SK-N-SH (cell line): ENCODE data around the gene HACD4. TPM values are rescaled to one million over a fixed set of nuclear protein-coding genes. Genes with fewer than 3 reads are reported as not detected.

Experiments used
- CTCF ChIA-PET: fragments of 300-600, 350-600 bp; formaldehyde crosslinking; extraction: SDS; loops from one replicate; lab custom pipeline; 2021; lab: Yijun Ruan, JAX
- POLR2A ChIA-PET: fragments of 350-600 bp; sonication (Branson Sonifier 250); formaldehyde crosslinking; extraction: SDS; loops from one replicate; lab custom pipeline; 2020; ENCODE audit warnings: antibody characterized with exemption, inconsistent platforms; lab: Yijun Ruan, JAX
- DNase-seq: peaks from one replicate; pipeline ENCODE4 v3.0.0; 2012
- H2AFZ ChIP-seq: fragments of 200-600 bp; sonication (generic); 2 replicates; pipeline ENCODE4 v1.8.1; 2016; ENCODE audit warnings: antibody characterized with exemption, mild to moderate bottlenecking, low read depth
- H3F3A ChIP-seq: fragments of 200-600 bp; sonication (generic); replicated peaks from 2 replicates; pipeline ENCODE3; 2016; ENCODE audit warnings: antibody characterized with exemption, mild to moderate bottlenecking; ENCODE audit not compliant: insufficient read depth
- H3K27ac ChIP-seq, 2 experiments: fragments of 200-500 bp in 1 of 2; fragments of 200-600 bp in 1 of 2; sonication (Bioruptor generic) in 1 of 2; sonication (generic), shearing (Covaris generic) in 1 of 2; 2 replicates each; pipeline versions ENCODE4 v1.5.1 to v1.6.1; 2014 to 2016; ENCODE audit warnings: low read depth in 2 of 2, inconsistent platforms in 1 of 2, low read length in 1 of 2, mild to moderate bottlenecking in 1 of 2, mixed read lengths in 1 of 2
- H3K27me3 ChIP-seq: fragments of 200-600 bp; sonication (generic), shearing (Covaris generic); 2 replicates; pipeline ENCODE4 v1.6.1; 2016; ENCODE audit warnings: mixed run types; ENCODE audit not compliant: insufficient read depth
- H3K36me3 ChIP-seq, 2 experiments: fragments of 200-500 bp in 1 of 2; fragments of 200-600 bp in 1 of 2; sonication (Bioruptor generic) in 1 of 2; sonication (generic) in 1 of 2; replicated peaks in 1 of 2; 2 replicates each; pipeline versions ENCODE3 to v1.5.1; 2014 to 2016; ENCODE audit warnings: low read length in 1 of 2, mild to moderate bottlenecking in 1 of 2; ENCODE audit not compliant: insufficient read depth in 2 of 2, control insufficient read depth in 1 of 2
- H3K4me1 ChIP-seq, 2 experiments: fragments of 200-500 bp in 1 of 2; fragments of 200-600 bp in 1 of 2; sonication (Bioruptor generic) in 1 of 2; sonication (generic), shearing (Covaris generic) in 1 of 2; 2 replicates each; pipeline versions ENCODE4 v1.5.1 to v1.6.1; 2014 to 2016; ENCODE audit warnings: low read depth in 1 of 2, low read length in 1 of 2, mixed run types in 1 of 2; ENCODE audit not compliant: insufficient read depth in 2 of 2, control insufficient read depth in 1 of 2
- H3K4me2 ChIP-seq: fragments of 200-600 bp; sonication (generic), shearing (Covaris generic); 2 replicates; pipeline ENCODE4 v1.6.1; 2017; ENCODE audit warnings: mixed run types
- H3K4me3 ChIP-seq, 2 experiments: fragments of 200-500 bp in 1 of 2; fragments of 200-600 bp in 1 of 2; sonication (Bioruptor generic) in 1 of 2; sonication (generic), shearing (Covaris generic) in 1 of 2; 2 replicates each; pipeline versions ENCODE4 v1.5.1 to v1.8.1; 2014 to 2016; ENCODE audit warnings: low read depth in 2 of 2, inconsistent platforms in 1 of 2, low read length in 1 of 2, mild to moderate bottlenecking in 1 of 2, mixed read lengths in 1 of 2, moderate library complexity in 1 of 2
- H3K79me2 ChIP-seq: fragments of 200-600 bp; sonication (generic); 2 replicates; pipeline ENCODE4 v1.8.1; 2017; ENCODE audit warnings: mild to moderate bottlenecking; ENCODE audit not compliant: insufficient read depth
- H3K9ac ChIP-seq: fragments of 200-600 bp; sonication (generic); 2 replicates; pipeline ENCODE4 v1.6.1; 2017; ENCODE audit warnings: mixed run types
- H3K9me2 ChIP-seq: fragments of 200-600 bp; sonication (generic); 2 replicates; pipeline ENCODE4 v1.6.1; 2017; ENCODE audit warnings: mixed run types
- H3K9me3 ChIP-seq: fragments of 200-600 bp; sonication (generic); 2 replicates; pipeline ENCODE4 v1.6.1; 2017; ENCODE audit warnings: mixed run types, mild to moderate bottlenecking, moderate library complexity
- H4K20me1 ChIP-seq: fragments of 200-600 bp; sonication (generic); 2 replicates; pipeline ENCODE4 v1.6.1; 2017; ENCODE audit warnings: mild to moderate bottlenecking, mixed run types; ENCODE audit not compliant: insufficient read depth
- CHD2 ChIP-seq: fragments of 150-350 bp; IDR thresholded peaks from 2 replicates; pipeline ENCODE4 v1.6.1; 2018; ENCODE audit warnings: low read length; ENCODE audit not compliant: partially characterized antibody
- ELF1 ChIP-seq: IDR thresholded peaks from 2 replicates; pipeline ENCODE4 v1.4.0; 2012
- FOXJ3 ChIP-seq: sonication (generic); formaldehyde crosslinking; IDR thresholded peaks from 2 replicates; pipeline ENCODE4 v1.5.1; 2020; ENCODE audit warnings: mild to moderate bottlenecking, missing genetic modification reagents
- FOXM1 ChIP-seq: IDR thresholded peaks from 2 replicates; pipeline ENCODE4 v1.4.0; 2012; ENCODE audit warnings: low read depth, mild to moderate bottlenecking
- IRF3 ChIP-seq: fragments of 150-350 bp; IDR thresholded peaks from 2 replicates; pipeline ENCODE4 v1.6.1; 2016; ENCODE audit warnings: mild to moderate bottlenecking, low read depth, low read length
- JUND ChIP-seq: IDR thresholded peaks from 2 replicates; pipeline ENCODE4 v1.4.0; 2012
- MEF2A ChIP-seq: IDR thresholded peaks from 2 replicates; pipeline ENCODE4 v1.4.0; 2012; ENCODE audit warnings: low read depth, borderline replicate concordance
- POLR2AphosphoS5 ChIP-seq: IDR thresholded peaks from 2 replicates; pipeline ENCODE4 v1.6.1; 2012; ENCODE audit warnings: low read depth, low read length
- RAD21 ChIP-seq: IDR thresholded peaks from 2 replicates; pipeline ENCODE4 v1.6.1; 2012; ENCODE audit warnings: mild to moderate bottlenecking, low read length
- REST ChIP-seq: IDR thresholded peaks from 2 replicates; pipeline ENCODE4 v1.6.1; 2012; ENCODE audit warnings: mild to moderate bottlenecking, low read depth, low read length, moderate library complexity
- TAF1 ChIP-seq: IDR thresholded peaks from 2 replicates; pipeline ENCODE4 v1.6.1; 2012; ENCODE audit warnings: low read depth, mild to moderate bottlenecking, low read length, moderate library complexity, borderline replicate concordance
- USF2 ChIP-seq: fragments of 150-350 bp; IDR thresholded peaks from 2 replicates; pipeline ENCODE4 v1.6.1; 2017; ENCODE audit warnings: antibody characterized with exemption, low read length, low read depth, borderline replicate concordance
- WGBS: methylation state at CpG from one replicate; pipeline ENCODE4 v1.1.6; 2017; ENCODE audit warnings: low lambda C conversion rate; 5-methylcytosine and 5-hydroxymethylcytosine counted together
- polyA plus RNA-seq, 3 experiments: library from polyadenylated mRNA; depleted of rRNA; stranded (reverse); fragments of >200 nt; gene quantifications; 2 replicates each; pipeline ENCODE4 v1.2.3, GENCODE V29; 2012

HACD4 gene
- polyA plus RNA-seq, 1 of the 3 experiments (the other 2 are of a cell fraction), result under 0.01 TPM

GRCh38 chr9:20987521-20987920 lies 43.9 kb downstream of the HACD4 start:
- DNase-seq, result no peak
- no peaks in the 10 kb centered on the region for H4K20me1 ChIP-seq
- H3K79me2 ChIP-seq, result no peaks in the 10 kb centered on the region
- no peak overlapping the region for H3K27ac ChIP-seq
- no peak overlapping the region for H3K9ac ChIP-seq
- CTCF ChIA-PET, result interaction anchor here (1.0 to 1.1 kb wide), 2 partner anchors 9 to 34 kb away, joined by 3 read pairs; no protein-coding TSS in a partner anchor
- H3K9me3 ChIP-seq, result no peaks in the 10 kb centered on the region
- H3K4me3 ChIP-seq, result no peak overlapping the region
- peaks cover 18 to 21% of the 10 kb centered on the region in 2 experiments for H3K36me3 ChIP-seq
- no peaks in the 10 kb centered on the region for H3K27me3 ChIP-seq
- H3K4me2 ChIP-seq, result no peak overlapping the region
- WGBS, result 88% methylated on average over 1 of the region's 1 CpG
- TF ChIP-seq ELF1 (no peak), IRF3 (no peak), TAF1 (no peak), POLR2AphosphoS5 (no peak)
- POLR2A ChIA-PET, result no interaction called here
- no peaks in the 10 kb centered on the region for H3K9me2 ChIP-seq
- H2AFZ ChIP-seq, result no peak overlapping the region
- H3F3A ChIP-seq, result no peaks in the 10 kb centered on the region
- no peaks in the 10 kb centered on the region; a peak in 2 of 4 replicates for H3K4me1 ChIP-seq

GRCh38 chr9:20985851-20986600 lies 45.4 kb downstream of the HACD4 start:
- no peak overlapping the region for H3K4me2 ChIP-seq
- DNase-seq, result no peak
- H2AFZ ChIP-seq, result no peak overlapping the region
- H3K27me3 ChIP-seq, result no peaks in the 10 kb centered on the region
- no peak overlapping the region for H3K9ac ChIP-seq
- no peak overlapping the region for H3K27ac ChIP-seq
- H3K4me1 ChIP-seq, result peaks cover 0 to 6% of the 10 kb centered on the region in 2 experiments; a peak in 2 of 4 replicates
- no peaks in the 10 kb centered on the region for H3F3A ChIP-seq
- H3K9me2 ChIP-seq, result no peaks in the 10 kb centered on the region
- POLR2A ChIA-PET, result no interaction called here
- peaks cover 18 to 21% of the 10 kb centered on the region in 2 experiments for H3K36me3 ChIP-seq
- CTCF ChIA-PET, result interaction anchor here (0.6 kb wide), 1 partner anchor 22 kb away, joined by 3 read pairs; no protein-coding TSS in a partner anchor
- no peaks in the 10 kb centered on the region for H4K20me1 ChIP-seq
- no peaks in the 10 kb centered on the region for H3K79me2 ChIP-seq
- H3K9me3 ChIP-seq, result no peaks in the 10 kb centered on the region
- TF ChIP-seq FOXM1 (no peak), MEF2A (no peak), JUND (no peak), REST (no peak), CHD2 (no peak), FOXJ3 (CRISPR knock-in tag) (no peak), USF2 (no peak), RAD21 (no peak)
- H3K4me3 ChIP-seq, result no peak overlapping the region
- WGBS, result 96% methylated on average over 6 of the region's 6 CpGs
